Esophagus muscularis mucosa (tissue), 4 donors: ENCODE results near the gene NTHL1. TPM values are rescaled to one million over a fixed set of nuclear protein-coding genes. Genes with fewer than 3 reads are reported as not detected.

Experiments
- DNase-seq: peaks from one replicate; pipeline ENCODE4 v3.0.0-alpha.2; 2017; ENCODE audit errors: extremely low spot score
- H3K27ac ChIP-seq, 4 donors: fragments of 200-600 bp; sonication (generic); replicated peaks in 1 of 4; 1 replicate in 3 of 4; 2 replicates in 1 of 4; pipeline ENCODE4 v1.5.1; 2016 to 2019; ENCODE audit warnings: mild to moderate bottlenecking in 1 of 4
- H3K27me3 ChIP-seq, 4 donors: fragments of 200-600 bp; sonication (generic); one replicate each; pipeline versions ENCODE4 v1.5.1 to v1.6.0; 2016 to 2019
- H3K36me3 ChIP-seq, 4 donors: fragments of 200-600 bp; sonication (generic); one replicate each; pipeline ENCODE4 v1.5.1; 2016 to 2019
- H3K4me1 ChIP-seq, 4 donors: fragments of 200-600 bp; sonication (generic); one replicate each; pipeline ENCODE4 v1.5.1; 2016 to 2019
- H3K4me3 ChIP-seq, 4 donors: fragments of 200-600 bp; sonication (generic); 1 replicate in 2 of 4; 2 replicates in 2 of 4; pipeline ENCODE4 v1.5.1; 2016 to 2019; ENCODE audit warnings: mild to moderate bottlenecking in 4 of 4, moderate library complexity in 1 of 4
- H3K9me3 ChIP-seq, 4 donors: fragments of 200-600 bp; sonication (generic); 1 replicate in 3 of 4; 2 replicates in 1 of 4; pipeline ENCODE4 v1.5.1; 2016 to 2019
- EP300 ChIP-seq: sonication (generic); formaldehyde crosslinking; IDR thresholded peaks from one replicate; pipeline ENCODE4 v1.6.1; 2017; ENCODE audit warnings: antibody characterized with exemption
- POLR2A ChIP-seq: fragments of 450-650 bp; IDR thresholded peaks from one replicate; pipeline ENCODE4 v1.6.1; 2017; ENCODE audit warnings: antibody characterized with exemption, moderate library complexity, mild to moderate bottlenecking, low read depth
- POLR2AphosphoS5 ChIP-seq, 2 donors: sonication (generic); formaldehyde crosslinking; IDR thresholded peaks; one replicate each; pipeline ENCODE4 v1.6.1; 2017; ENCODE audit warnings: antibody characterized with exemption in 2 of 2
- WGBS: methylation state at CpG from one replicate; pipeline ENCODE4 v1.1.5; 2018; 5-methylcytosine and 5-hydroxymethylcytosine counted together
- intact Hi-C: fragments of 100-400 bp; cut with DNase I; formaldehyde crosslinking; loops from one replicate; pipeline ENCODE4 v1.15.1; 2023
- total RNA-seq, 4 donors: library from RNA; depleted of rRNA; stranded (reverse); fragments of >200 nt; gene quantifications; one replicate each; pipeline versions ENCODE4 v1.1.0 to v1.2.1, GENCODE V29; 2016
- TF ChIP-seq, protein P1 (sequence below), 3 experiments: fragments of 200-600 bp in 2 of 3; fragments of 450-650 bp in 1 of 3; sonication (generic) in 2 of 3; IDR thresholded peaks; one replicate each; pipeline ENCODE4 v1.5.1; 2017 to 2019; ENCODE audit warnings: antibody characterized with exemption in 3 of 3, mild to moderate bottlenecking in 2 of 3, moderate library complexity in 1 of 3

NTHL1 gene
- total RNA-seq, 4 donors from 2014 or later = 11.8 to 25.2 (median 18.9) TPM

DNA sequence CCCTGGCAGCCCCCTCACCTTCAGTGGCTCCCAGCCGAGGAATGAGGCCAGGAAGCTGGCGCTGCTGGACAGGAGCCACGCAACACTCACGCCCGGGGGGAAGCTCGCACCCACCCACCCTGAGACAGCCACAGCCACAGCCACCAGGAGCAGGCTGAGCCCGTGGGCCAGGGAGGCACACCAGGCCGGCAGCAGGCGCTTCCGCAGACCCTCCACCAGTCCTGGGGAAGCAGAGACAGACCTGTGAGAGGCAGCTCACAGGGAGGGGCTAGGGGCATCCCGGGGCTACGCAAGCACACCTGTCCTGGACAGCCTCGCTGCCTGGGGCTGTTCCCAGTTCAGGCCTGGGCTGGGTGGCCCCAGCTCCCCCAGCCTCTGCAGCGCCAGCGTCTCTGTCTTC is 46.2 kb upstream of the NTHL1 start:
- H3K27ac ChIP-seq = peak overlapping the region in 1 of 4 donors; percentile 86
- intact Hi-C loops = no loop called here
- no peaks in the 10 kb centered on the region for H3K9me3 ChIP-seq
- peaks cover 0 to 45% (median 25%) of the 10 kb centered on the region in 4 donors for H3K4me1 ChIP-seq
- H3K36me3 ChIP-seq = peaks cover 68 to 95% (median 92%) of the 10 kb centered on the region in 4 donors
- TF ChIP-seq, protein P1, sequence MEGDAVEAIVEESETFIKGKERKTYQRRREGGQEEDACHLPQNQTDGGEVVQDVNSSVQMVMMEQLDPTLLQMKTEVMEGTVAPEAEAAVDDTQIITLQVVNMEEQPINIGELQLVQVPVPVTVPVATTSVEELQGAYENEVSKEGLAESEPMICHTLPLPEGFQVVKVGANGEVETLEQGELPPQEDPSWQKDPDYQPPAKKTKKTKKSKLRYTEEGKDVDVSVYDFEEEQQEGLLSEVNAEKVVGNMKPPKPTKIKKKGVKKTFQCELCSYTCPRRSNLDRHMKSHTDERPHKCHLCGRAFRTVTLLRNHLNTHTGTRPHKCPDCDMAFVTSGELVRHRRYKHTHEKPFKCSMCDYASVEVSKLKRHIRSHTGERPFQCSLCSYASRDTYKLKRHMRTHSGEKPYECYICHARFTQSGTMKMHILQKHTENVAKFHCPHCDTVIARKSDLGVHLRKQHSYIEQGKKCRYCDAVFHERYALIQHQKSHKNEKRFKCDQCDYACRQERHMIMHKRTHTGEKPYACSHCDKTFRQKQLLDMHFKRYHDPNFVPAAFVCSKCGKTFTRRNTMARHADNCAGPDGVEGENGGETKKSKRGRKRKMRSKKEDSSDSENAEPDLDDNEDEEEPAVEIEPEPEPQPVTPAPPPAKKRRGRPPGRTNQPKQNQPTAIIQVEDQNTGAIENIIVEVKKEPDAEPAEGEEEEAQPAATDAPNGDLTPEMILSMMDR (IDR thresholded peaks at IDR 0.05) = no peak
- TF ChIP-seq EP300 (no peak), POLR2AphosphoS5 (IDR thresholded peaks at IDR 0.05) (no peak), POLR2A (no peak)
- DNase-seq = no peak
- no peak overlapping the region for H3K4me3 ChIP-seq
- 86% methylated on average over 11 of the region's 15 CpGs for WGBS
- H3K27me3 ChIP-seq = no peaks in the 10 kb centered on the region

DNA sequence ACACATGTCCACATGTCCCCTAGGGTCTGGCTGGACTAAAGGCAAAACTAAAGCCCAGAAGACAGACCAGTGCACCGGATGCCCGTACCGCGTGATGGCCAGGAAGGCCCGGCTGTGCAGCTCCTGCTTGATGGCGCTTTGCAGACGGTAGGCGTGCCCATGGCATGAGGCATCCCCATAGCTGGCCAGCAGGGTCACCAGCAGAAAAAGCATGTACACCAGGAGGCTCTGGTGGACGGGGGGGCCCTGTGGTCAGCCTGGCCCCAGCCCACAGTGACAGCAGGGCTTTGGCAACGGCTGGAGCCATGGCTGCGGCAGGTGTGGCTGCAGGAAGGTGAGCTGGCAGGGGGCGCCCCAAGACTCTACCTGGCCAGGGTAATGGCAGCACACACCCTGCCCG is 45.2 kb upstream of the NTHL1 start:
- 97% methylated on average over 6 of the region's 13 CpGs for WGBS
- H3K27ac ChIP-seq = peak overlapping the region in 3 of 4 donors; percentile 66 to 86 (median 68)

DNA sequence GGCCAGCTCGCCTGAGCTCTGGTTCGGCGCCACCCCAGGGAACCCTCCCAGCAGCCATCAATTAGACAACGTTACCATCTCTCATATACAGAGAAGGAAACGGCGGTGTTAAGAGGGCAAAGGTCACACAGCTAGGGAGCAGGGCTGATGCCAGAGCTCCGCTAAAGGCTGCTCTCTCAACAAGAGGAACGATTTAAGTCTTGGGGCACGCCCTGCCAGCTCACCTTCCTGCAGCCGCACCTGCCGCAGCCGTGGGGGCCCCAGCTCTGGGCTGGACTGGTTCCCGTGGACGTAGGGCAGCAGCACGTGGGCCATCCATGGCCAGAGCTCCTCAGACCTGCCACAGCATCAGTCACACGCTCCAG is 44.6 kb upstream of the NTHL1 start:
- Histone ChIP-seq H3K27ac (peak overlapping the region; percentile 66 to 86 (median 72)), H3K36me3 (peaks cover 67 to 100% (median 96%) of the 10 kb centered on the region in 4 donors)
- WGBS = 72% methylated on average over 10 of the region's 16 CpGs

More for the DNA sequence above, 45.2 kb upstream of the NTHL1 start:
- TF ChIP-seq, protein P1 (IDR thresholded peaks at IDR 0.05) = no peak
- TF ChIP-seq POLR2AphosphoS5 (IDR thresholded peaks at IDR 0.05) (no peak), POLR2A (no peak), EP300 (no peak)
- DNase-seq = no peak
- intact Hi-C loops = no loop called here
- Histone ChIP-seq H3K36me3 (peaks cover 71 to 100% (median 96%) of the 10 kb centered on the region in 4 donors), H3K4me3 (no peak overlapping the region), H3K27me3 (no peaks in the 10 kb centered on the region), H3K9me3 (no peaks in the 10 kb centered on the region), H3K4me1 (peaks cover 0 to 45% (median 25%) of the 10 kb centered on the region in 4 donors)

DNA sequence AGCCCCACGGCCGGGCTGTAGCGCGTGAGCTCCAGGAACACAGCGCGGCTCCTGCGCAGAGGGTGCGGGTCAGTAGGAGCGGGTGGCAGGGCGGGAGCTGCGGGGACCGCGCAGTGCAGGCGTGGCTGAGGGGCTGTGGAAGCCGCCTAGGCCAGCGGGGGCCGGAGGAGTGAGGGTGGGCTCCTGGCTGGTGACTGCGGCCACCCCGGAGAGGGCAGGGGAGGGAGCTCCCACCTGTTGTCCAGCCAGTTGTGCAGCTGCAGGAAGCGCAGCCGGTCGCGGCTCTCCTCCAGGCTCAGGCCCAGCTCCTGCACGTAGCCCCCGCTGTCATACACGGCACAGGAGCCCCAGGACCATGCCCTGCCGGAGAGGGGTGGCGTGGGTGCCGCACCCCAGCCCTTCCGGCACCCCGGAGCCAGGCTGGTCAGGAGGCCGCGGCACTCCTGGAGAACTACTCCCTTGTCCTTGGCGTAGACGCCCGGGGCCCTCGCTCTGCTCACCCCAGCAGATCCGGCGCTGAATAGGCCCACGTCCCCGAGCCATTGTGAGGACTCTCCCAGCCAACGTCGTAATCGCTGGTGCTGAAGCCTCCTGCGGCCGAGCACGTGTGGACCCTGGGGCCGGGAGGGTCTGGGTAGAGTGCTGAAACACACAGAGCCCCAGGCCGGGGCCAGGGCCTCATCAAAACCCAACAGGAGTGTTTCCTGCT is 44.1 kb upstream of the NTHL1 start:
- peak overlapping the region; percentile 66 to 86 (median 72) for H3K27ac ChIP-seq
- WGBS = 71% methylated on average over 8 of the region's 49 CpGs
- H3K4me3 ChIP-seq = peak overlapping the region in 1 of 4 donors; percentile 12
- DNase-seq = no peak
- H3K9me3 ChIP-seq = no peaks in the 10 kb centered on the region
- peaks cover 64 to 100% (median 96%) of the 10 kb centered on the region in 4 donors for H3K36me3 ChIP-seq
- peaks cover 0 to 40% (median 23%) of the 10 kb centered on the region in 4 donors for H3K4me1 ChIP-seq
- intact Hi-C loops = no loop called here
- no peaks in the 10 kb centered on the region for H3K27me3 ChIP-seq
- TF ChIP-seq POLR2AphosphoS5 (IDR thresholded peaks at IDR 0.05) = peak; percentile 6 to 25
- TF ChIP-seq EP300 = no peak
- TF ChIP-seq, protein P1 (IDR thresholded peaks at IDR 0.05) = no peak

More for the DNA sequence above, 44.6 kb upstream of the NTHL1 start:
- Histone ChIP-seq H3K4me3 (no peak overlapping the region), H3K4me1 (peaks cover 0 to 45% (median 25%) of the 10 kb centered on the region in 4 donors), H3K27me3 (no peaks in the 10 kb centered on the region), H3K9me3 (no peaks in the 10 kb centered on the region)
- no peak for TF ChIP-seq EP300
- no peak for TF ChIP-seq POLR2A
- TF ChIP-seq, protein P1 (IDR thresholded peaks at IDR 0.05) = no peak
- no peak for TF ChIP-seq POLR2AphosphoS5 (IDR thresholded peaks at IDR 0.05)
- intact Hi-C loops = no loop called here
- no peak for DNase-seq
